Fibroblast of mammary gland (primary cell): ENCODE data around the gene KRT16.

Experiments
- DNase-seq: peaks from one replicate; pipeline ENCODE4 v3.0.0-alpha.2; 2010; ENCODE audit warnings: low read depth
- H3K4me3 ChIP-seq: 2 replicates; pipeline ENCODE4 v1.5.1; 2011; ENCODE audit warnings: low read depth, mild to moderate bottlenecking, low read length, moderate library complexity; ENCODE audit not compliant: control insufficient read depth
- CTCF ChIP-seq: conservative IDR thresholded peaks from 2 replicates; pipeline ENCODE4 v1.5.1; 2011; ENCODE audit warnings: low read depth, low read length, inconsistent platforms; ENCODE audit not compliant: control insufficient read depth, insufficient read depth

The KRT16 gene

GRCh38 chr17:41651625-41652460 is 39.3 kb upstream of the KRT16 start:
- no peak for TF ChIP-seq CTCF
- no peak overlapping the region for H3K4me3 ChIP-seq
- no peak for DNase-seq

GRCh38 chr17:41650794-41651624 is 38.4 kb upstream of the KRT16 start:
- DNase-seq, result no peak
- TF ChIP-seq CTCF, result no peak
- H3K4me3 ChIP-seq, result no peak overlapping the region

- no peak for DNase-seq
- no peak overlapping the region for H3K4me3 ChIP-seq
- no peak for TF ChIP-seq CTCF
Observed at GRCh38 chr17:41649923-41650519, 37.5 kb upstream of the KRT16 start.

GRCh38 chr17:41648411-41649195 is 36.0 kb upstream of the KRT16 start:
- DNase-seq, result peak; percentile 74
- peak overlapping the region; percentile 33 for H3K4me3 ChIP-seq
- TF ChIP-seq CTCF, result peak; percentile 84

- TF ChIP-seq CTCF, result peak; percentile 82
- H3K4me3 ChIP-seq, result peak overlapping the region; percentile 22
- DNase-seq, result peak; percentile 51
Observed at GRCh38 chr17:41647940-41648410, 35.4 kb upstream of the KRT16 start.

- DNase-seq, result no peak
- H3K4me3 ChIP-seq, result no peak overlapping the region
- no peak for TF ChIP-seq CTCF
Observed at GRCh38 chr17:41647038-41647813, 34.7 kb upstream of the KRT16 start.
